Prostate gland (tissue), 2 donors: ENCODE measurements around the gene PRPF6.

ENCODE experiments used
- POLR2A ChIP-seq: fragments of 450-650 bp; IDR thresholded peaks from one replicate; pipeline ENCODE4 v1.6.1; 2016; ENCODE audit warnings: antibody characterized with exemption, mild to moderate bottlenecking
- POLR2AphosphoS5 ChIP-seq: sonication (generic); formaldehyde crosslinking; IDR thresholded peaks from one replicate; pipeline ENCODE4 v1.6.1; 2017; ENCODE audit warnings: antibody characterized with exemption
- TF ChIP-seq, protein P1 (sequence below), 4 experiments: fragments of 200-600 bp in 2 of 4; fragments of 450-650 bp in 2 of 4; sonication (generic) in 2 of 4; IDR thresholded peaks; 1 replicate in 3 of 4; 2 replicates in 1 of 4; pipeline ENCODE4 v1.5.1; 2016 to 2019; ENCODE audit warnings: antibody characterized with exemption in 4 of 4, mild to moderate bottlenecking in 2 of 4, moderate library complexity in 2 of 4

DNA sequence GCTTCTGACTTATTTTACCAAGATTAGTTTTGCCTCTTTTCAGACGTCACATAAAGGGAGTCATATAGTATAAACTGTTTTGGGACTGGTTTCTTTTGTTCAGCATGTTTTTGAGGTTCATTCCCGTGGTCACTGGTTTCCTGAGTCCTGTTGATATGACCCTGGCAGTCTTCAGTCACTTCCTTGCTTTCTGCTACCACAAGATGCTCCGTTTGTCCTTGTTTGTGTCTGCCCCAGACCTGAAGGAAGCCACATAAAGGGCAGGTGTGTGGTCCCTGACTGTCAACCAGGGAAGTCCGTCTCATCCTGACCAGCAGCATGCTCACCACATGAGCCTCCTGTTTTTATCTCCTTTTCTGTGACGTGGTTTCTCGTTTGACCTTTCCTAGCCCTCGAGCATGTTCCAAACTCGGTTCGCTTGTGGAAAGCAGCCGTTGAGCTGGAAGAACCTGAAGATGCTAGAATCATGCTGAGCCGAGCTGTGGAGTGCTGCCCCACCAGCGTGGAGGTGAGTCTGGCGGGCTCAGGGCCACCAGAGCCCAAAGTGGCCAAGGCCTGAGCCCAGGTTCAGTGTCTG, 29.0 kb downstream of the PRPF6 start:
- TF ChIP-seq, protein P1, sequence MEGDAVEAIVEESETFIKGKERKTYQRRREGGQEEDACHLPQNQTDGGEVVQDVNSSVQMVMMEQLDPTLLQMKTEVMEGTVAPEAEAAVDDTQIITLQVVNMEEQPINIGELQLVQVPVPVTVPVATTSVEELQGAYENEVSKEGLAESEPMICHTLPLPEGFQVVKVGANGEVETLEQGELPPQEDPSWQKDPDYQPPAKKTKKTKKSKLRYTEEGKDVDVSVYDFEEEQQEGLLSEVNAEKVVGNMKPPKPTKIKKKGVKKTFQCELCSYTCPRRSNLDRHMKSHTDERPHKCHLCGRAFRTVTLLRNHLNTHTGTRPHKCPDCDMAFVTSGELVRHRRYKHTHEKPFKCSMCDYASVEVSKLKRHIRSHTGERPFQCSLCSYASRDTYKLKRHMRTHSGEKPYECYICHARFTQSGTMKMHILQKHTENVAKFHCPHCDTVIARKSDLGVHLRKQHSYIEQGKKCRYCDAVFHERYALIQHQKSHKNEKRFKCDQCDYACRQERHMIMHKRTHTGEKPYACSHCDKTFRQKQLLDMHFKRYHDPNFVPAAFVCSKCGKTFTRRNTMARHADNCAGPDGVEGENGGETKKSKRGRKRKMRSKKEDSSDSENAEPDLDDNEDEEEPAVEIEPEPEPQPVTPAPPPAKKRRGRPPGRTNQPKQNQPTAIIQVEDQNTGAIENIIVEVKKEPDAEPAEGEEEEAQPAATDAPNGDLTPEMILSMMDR (IDR thresholded peaks at IDR 0.05), result no peak
- TF ChIP-seq POLR2A (no peak), POLR2AphosphoS5 (no peak)
